ACC112 (cell line): ENCODE data around the gene BOD1L2.

Experiments
- H2AFZ ChIP-seq: fragments of 200-600 bp; sonication (generic); one replicate; pipeline ENCODE4 v1.6.0; 2017; ENCODE audit warnings: antibody characterized with exemption, low read length; ENCODE audit not compliant: unreplicated experiment
- H3K27ac ChIP-seq: fragments of 200-600 bp; sonication (generic); 2 replicates; pipeline ENCODE4 v1.5.1; 2014; ENCODE audit warnings: low read depth, mild to moderate bottlenecking, antibody characterized with exemption, low read length, moderate library complexity
- H3K27me3 ChIP-seq: fragments of 200-600 bp; sonication (generic); 2 replicates; pipeline ENCODE4 v1.6.1; 2014; ENCODE audit warnings: mild to moderate bottlenecking, antibody characterized with exemption, low read length, moderate library complexity, mixed read lengths; ENCODE audit not compliant: insufficient read depth
- H3K36me3 ChIP-seq: fragments of 200-600 bp; sonication (generic); 2 replicates; pipeline ENCODE4 v1.6.1; 2016; ENCODE audit warnings: mild to moderate bottlenecking, antibody characterized with exemption, low read length, moderate library complexity, mixed read lengths; ENCODE audit not compliant: insufficient read depth
- H3K4me1 ChIP-seq: fragments of 200-600 bp; sonication (generic); one replicate; pipeline ENCODE4 v1.6.1; 2016; ENCODE audit warnings: low read length, mixed read lengths; ENCODE audit not compliant: insufficient read depth, unreplicated experiment, control insufficient read depth
- H3K4me3 ChIP-seq: fragments of 200-600 bp; sonication (generic); 2 replicates; pipeline ENCODE4 v1.5.1; 2014; ENCODE audit warnings: mild to moderate bottlenecking, low read depth, low read length
- H3K79me2 ChIP-seq: fragments of 200-600 bp; sonication (generic); one replicate; pipeline ENCODE4 v1.6.0; 2016; ENCODE audit warnings: low read length; ENCODE audit not compliant: control insufficient read depth, unreplicated experiment, insufficient read depth

Gene BOD1L2

DNA sequence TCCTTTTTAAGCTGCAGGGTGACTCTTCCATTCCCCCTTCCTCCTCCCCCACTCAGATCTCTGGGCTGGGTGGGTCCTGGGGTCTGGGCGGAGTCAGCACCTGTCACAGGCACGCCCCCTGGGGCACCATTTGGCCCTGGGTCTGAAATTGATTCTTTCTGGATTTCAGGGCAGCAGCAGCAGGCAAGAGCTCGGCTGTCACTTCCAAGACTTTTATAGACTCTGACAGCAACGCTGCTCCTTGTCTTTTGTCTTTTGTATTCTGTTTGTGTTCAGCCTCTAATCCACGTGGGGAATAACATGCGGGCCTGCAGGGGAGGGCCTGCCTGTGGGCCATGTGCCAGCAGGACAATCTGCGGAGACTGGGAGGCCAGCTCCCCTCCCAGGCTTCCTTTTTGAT, 3.9 kb downstream of the BOD1L2 start:
- H3K27me3 ChIP-seq, result no peaks in the 10 kb centered on the region; the same call in 1 of the 2 replicates
- H3K36me3 ChIP-seq, result no peaks in the 10 kb centered on the region
- H2AFZ ChIP-seq, result no peak overlapping the region
- H3K27ac ChIP-seq, result no peak overlapping the region
- no peaks in the 10 kb centered on the region for H3K4me1 ChIP-seq
- H3K4me3 ChIP-seq, result no peak overlapping the region
- H3K79me2 ChIP-seq, result no peaks in the 10 kb centered on the region

- no peaks in the 10 kb centered on the region for H3K79me2 ChIP-seq
- no peak overlapping the region for H3K27ac ChIP-seq
Measured at GRCh38 chr18:57154191-57154830, 7.4 kb downstream of the BOD1L2 start.

GRCh38 chr18:57164401-57164800, 17.5 kb downstream of the BOD1L2 start:
- no peaks in the 10 kb centered on the region for H3K36me3 ChIP-seq
- H2AFZ ChIP-seq, result no peak overlapping the region
- no peaks in the 10 kb centered on the region for H3K4me1 ChIP-seq
- H3K27me3 ChIP-seq, result no peaks in the 10 kb centered on the region
- no peak overlapping the region for H3K27ac ChIP-seq
- no peaks in the 10 kb centered on the region for H3K79me2 ChIP-seq
- H3K4me3 ChIP-seq, result no peak overlapping the region

More at GRCh38 chr18:57154191-57154830, 7.4 kb downstream of the BOD1L2 start:
- Histone ChIP-seq H3K4me3 (no peak overlapping the region), H3K4me1 (no peaks in the 10 kb centered on the region), H3K27me3 (no peaks in the 10 kb centered on the region; the same call in 1 of the 2 replicates), H2AFZ (no peak overlapping the region), H3K36me3 (no peaks in the 10 kb centered on the region)

- Histone ChIP-seq H3K79me2 (no peaks in the 10 kb centered on the region), H3K4me1 (no peaks in the 10 kb centered on the region), H2AFZ (no peak overlapping the region), H3K4me3 (no peak overlapping the region), H3K27ac (no peak overlapping the region), H3K27me3 (no peaks in the 10 kb centered on the region), H3K36me3 (no peaks in the 10 kb centered on the region)
Measured at GRCh38 chr18:57167617-57168308, 20.9 kb downstream of the BOD1L2 start.

DNA sequence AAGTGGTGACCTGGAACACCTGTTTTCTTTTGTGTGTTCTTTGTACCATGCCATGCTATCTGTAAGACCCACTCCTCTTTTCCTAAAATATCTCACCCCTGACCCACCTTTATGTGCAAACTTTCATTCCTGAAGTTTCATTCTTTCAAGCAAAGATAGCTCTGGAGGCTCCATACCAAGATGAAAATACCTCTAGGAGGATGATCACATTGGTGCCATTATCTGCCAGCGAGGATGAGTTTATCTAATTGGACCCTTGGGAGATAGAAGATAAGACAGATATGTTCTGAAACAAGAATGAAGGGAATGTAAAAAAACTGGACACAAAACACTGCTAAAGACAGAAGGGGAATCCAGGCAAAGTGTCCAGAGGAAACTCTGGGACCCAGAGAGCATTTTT, 24.1 kb downstream of the BOD1L2 start:
- no peak overlapping the region for H3K27ac ChIP-seq
- H3K79me2 ChIP-seq, result no peaks in the 10 kb centered on the region
- H3K4me1 ChIP-seq, result no peaks in the 10 kb centered on the region
- no peaks in the 10 kb centered on the region for H3K36me3 ChIP-seq
- H2AFZ ChIP-seq, result no peak overlapping the region
- no peaks in the 10 kb centered on the region for H3K27me3 ChIP-seq
- H3K4me3 ChIP-seq, result no peak overlapping the region

GRCh38 chr18:57175532-57175931, 28.6 kb downstream of the BOD1L2 start:
- no peak overlapping the region for H3K4me3 ChIP-seq
- H3K36me3 ChIP-seq, result no peaks in the 10 kb centered on the region
- no peak overlapping the region for H3K27ac ChIP-seq
- H2AFZ ChIP-seq, result no peak overlapping the region
- no peaks in the 10 kb centered on the region for H3K27me3 ChIP-seq
- no peaks in the 10 kb centered on the region for H3K79me2 ChIP-seq
- H3K4me1 ChIP-seq, result no peaks in the 10 kb centered on the region

- Histone ChIP-seq H3K36me3 (no peaks in the 10 kb centered on the region), H3K79me2 (no peaks in the 10 kb centered on the region), H3K27me3 (no peaks in the 10 kb centered on the region), H3K27ac (no peak overlapping the region), H3K4me3 (no peak overlapping the region), H3K4me1 (no peaks in the 10 kb centered on the region), H2AFZ (no peak overlapping the region)
Measured at GRCh38 chr18:57185434-57185833, 38.5 kb downstream of the BOD1L2 start.

DNA sequence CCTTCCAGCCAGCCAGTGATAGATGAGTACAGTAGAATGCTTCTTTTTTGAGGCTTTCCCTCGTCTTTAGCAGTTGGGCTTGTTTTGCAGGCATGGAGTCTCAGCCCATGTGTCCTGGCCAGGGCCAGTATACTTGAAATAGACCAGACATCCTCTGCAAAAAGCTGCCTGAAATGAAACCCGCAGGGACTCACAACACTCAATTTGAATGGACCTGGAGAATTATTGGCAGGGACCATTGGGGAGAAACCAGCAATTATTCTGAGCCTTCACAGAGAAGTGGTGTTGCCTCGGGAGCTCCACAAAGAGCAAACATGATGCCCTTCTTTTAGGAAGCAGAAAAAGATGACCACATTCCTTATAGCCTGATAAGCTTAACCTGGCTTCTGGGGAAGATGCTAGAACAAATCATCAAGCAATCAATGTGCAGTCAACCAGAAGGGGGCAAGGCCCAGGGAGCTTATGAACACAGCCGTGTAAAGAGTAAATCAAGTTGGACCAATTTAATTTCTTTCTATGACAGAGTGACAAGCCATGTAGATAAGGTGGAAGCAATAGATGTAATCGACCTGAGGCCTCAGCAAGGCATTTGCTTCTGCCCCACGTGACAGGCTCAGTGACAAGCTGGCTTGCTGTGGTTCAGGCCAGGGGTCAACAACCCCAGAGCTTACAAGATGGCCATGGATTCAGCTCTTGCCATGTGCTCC, 42.1 kb downstream of the BOD1L2 start:
- H3K27ac ChIP-seq, result no peak overlapping the region
- H3K4me1 ChIP-seq, result no peaks in the 10 kb centered on the region
- H3K27me3 ChIP-seq, result no peaks in the 10 kb centered on the region
- no peak overlapping the region for H2AFZ ChIP-seq
- H3K79me2 ChIP-seq, result no peaks in the 10 kb centered on the region
- no peaks in the 10 kb centered on the region for H3K36me3 ChIP-seq
- H3K4me3 ChIP-seq, result no peak overlapping the region

DNA sequence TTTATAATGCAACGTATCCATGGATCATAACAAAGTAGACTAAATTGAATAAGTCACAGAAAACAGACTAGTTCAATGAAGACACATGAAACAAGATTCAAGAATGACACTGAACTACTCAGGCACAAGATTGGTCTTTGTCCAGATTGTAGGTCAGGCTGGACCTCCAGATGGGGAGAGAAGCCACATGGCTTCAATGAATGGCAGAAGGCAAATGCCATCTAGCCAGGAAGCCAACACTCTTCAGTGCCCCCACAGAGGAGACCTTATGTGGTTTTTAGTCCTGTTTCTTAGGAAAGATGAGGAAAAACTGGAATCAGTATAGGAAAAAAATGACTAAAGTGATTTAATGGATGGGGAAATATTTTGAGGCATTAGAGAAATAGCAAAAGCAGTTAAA, 43.1 kb downstream of the BOD1L2 start:
- Histone ChIP-seq H3K27me3 (no peaks in the 10 kb centered on the region), H3K4me3 (no peak overlapping the region), H2AFZ (no peak overlapping the region), H3K27ac (no peak overlapping the region), H3K79me2 (no peaks in the 10 kb centered on the region), H3K4me1 (no peaks in the 10 kb centered on the region), H3K36me3 (no peaks in the 10 kb centered on the region)

DNA sequence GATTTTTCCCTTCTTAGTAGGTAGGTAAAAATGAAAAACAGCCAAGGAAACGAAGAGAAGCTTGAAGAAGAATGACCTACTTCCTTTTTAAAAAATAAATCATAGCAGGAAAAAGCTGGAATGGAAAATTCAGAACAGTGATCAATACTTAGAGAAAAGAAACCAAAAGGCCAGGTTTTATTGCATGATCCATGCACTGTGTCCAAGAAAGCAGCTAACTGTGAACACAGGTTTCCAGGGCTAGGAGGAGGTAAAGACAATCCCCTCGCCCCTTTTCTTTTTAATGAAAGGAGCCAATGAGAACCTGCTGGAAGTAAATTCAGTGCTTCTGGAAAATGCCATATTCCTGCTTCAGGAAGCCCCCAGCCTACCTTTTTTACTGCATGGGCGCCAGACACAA, 47.2 kb downstream of the BOD1L2 start:
- Histone ChIP-seq H3K27me3 (no peaks in the 10 kb centered on the region), H2AFZ (no peak overlapping the region), H3K79me2 (no peaks in the 10 kb centered on the region), H3K4me1 (no peaks in the 10 kb centered on the region), H3K36me3 (no peaks in the 10 kb centered on the region), H3K27ac (no peak overlapping the region), H3K4me3 (no peak overlapping the region)

DNA sequence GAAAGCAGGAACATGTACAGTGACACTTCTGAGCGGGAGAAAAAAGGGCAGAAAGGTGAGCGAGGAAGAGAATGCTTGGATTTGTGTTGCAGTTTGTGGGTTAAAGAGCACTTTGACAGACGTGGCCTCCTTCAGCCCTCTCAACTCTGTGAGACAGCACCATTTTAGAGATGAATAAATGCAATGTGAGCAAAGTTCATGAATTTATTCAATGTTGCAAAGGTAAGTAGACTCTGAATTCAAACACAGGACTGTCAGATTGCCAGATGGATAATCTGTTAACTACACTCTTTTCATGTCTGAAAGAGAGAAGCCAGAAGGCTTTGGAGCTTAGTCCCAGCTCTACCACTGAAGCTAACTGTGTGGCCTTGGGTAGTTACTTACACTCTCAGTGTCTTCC, 47.7 kb downstream of the BOD1L2 start:
- H3K4me3 ChIP-seq, result no peak overlapping the region
- H3K79me2 ChIP-seq, result no peaks in the 10 kb centered on the region
- H3K36me3 ChIP-seq, result no peaks in the 10 kb centered on the region
- no peak overlapping the region for H2AFZ ChIP-seq
- H3K4me1 ChIP-seq, result no peaks in the 10 kb centered on the region
- H3K27me3 ChIP-seq, result no peaks in the 10 kb centered on the region
- no peak overlapping the region for H3K27ac ChIP-seq
